Lower lobe of right lung (tissue), 2 donors: Measurements from ENCODE around the gene CXXC5. TPM values are rescaled to one million over a fixed set of nuclear protein-coding genes. Genes with fewer than 3 reads are reported as not detected.

Experiments used
- ATAC-seq, 2 donors: fragments of 200-7000 bp; cut with Tn5 transposase; one replicate each; pipeline ENCODE4 v1.9.1; 2020 to 2022; ENCODE audit warnings: mild to moderate bottlenecking in 2 of 2, moderate library complexity in 2 of 2
- DNase-seq: peaks from one replicate; pipeline ENCODE4 v3.0.0-alpha.2; 2020
- H3K27ac ChIP-seq: fragments of 200-600 bp; one replicate; pipeline ENCODE4 v1.8.0; 2022
- H3K27me3 ChIP-seq: fragments of 200-600 bp; one replicate; pipeline ENCODE4 v1.8.0; 2022; ENCODE audit warnings: low read depth
- H3K36me3 ChIP-seq: fragments of 200-600 bp; one replicate; pipeline ENCODE4 v1.8.0; 2022; ENCODE audit warnings: mild to moderate bottlenecking
- H3K4me1 ChIP-seq: fragments of 200-600 bp; one replicate; pipeline ENCODE4 v1.8.0; 2022
- H3K4me3 ChIP-seq: fragments of 200-600 bp; one replicate; pipeline ENCODE4 v1.8.0; 2022; ENCODE audit warnings: mild to moderate bottlenecking
- H3K9me3 ChIP-seq: fragments of 200-600 bp; one replicate; pipeline ENCODE4 v1.8.0; 2022
- intact Hi-C: fragments of 100-400 bp; cut with DNase I; formaldehyde crosslinking; loops from one replicate; pipeline ENCODE4 v1.11.0; 2022
- total RNA-seq: library from RNA; stranded (reverse); fragmentation: NEBNext Ultra II Directional; extraction: Animal tissue kit (Norgen Biotek cat#: 25700); gene quantifications from one replicate; pipeline ENCODE4 v1.2.1, GENCODE V29; 2021
- TF ChIP-seq, protein P1 (sequence below): fragments of 200-600 bp; IDR thresholded peaks from one replicate; pipeline ENCODE4 v1.8.0; 2022; ENCODE audit warnings: antibody characterized with exemption, mild to moderate bottlenecking
- donor health status: DM: no; HTN: yes; CAD: no; lungs with severe emphysema.

Gene CXXC5
- total RNA-seq, 1 donor from 2014 or later: 27.3 TPM

DNA sequence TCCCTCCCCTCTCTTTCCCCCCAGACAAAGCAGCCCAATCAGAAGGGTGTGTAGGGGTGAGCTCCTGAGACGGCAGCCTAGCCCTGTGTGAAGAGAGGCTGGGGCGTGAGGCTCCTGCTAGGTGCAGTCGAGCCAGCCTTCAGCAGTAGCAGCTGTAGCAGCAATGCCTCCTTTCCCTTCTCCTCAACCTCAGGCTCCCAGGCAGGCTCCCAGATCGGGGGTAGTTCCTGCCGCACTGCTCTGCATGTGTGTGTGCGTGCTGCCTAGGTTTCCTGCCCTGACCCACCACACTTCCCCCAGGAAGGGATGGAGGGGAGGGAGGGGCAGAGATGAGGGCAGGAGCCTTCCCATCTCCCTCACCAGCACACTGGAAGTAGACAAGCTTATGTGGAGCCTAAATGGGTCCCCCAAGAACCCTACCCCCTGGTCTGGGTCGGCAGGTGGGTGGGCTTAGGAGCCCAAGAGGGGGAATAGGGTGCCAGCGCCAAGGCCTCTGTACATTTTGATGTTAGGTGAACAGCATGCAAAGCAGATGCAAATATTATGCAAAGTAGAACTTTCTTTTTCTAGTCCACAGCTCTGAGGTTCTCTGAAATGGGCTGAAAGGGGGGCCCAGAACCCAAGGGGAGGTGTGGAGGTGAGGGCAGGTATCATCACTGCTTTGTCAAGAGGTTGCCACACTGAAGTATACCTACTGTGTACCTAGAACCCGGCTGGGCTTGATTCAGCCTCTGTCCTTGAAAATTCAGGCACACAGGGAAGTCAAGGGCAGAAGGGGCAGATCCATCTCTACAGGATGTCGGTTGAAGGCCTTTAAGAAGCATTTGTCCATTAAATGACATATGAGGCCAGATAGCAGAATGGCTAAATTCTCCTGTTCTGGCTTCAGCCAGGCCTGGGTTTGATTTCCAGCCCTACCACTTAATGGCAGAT lies 57.8 kb downstream of the CXXC5 start:
- TF ChIP-seq, protein P1, sequence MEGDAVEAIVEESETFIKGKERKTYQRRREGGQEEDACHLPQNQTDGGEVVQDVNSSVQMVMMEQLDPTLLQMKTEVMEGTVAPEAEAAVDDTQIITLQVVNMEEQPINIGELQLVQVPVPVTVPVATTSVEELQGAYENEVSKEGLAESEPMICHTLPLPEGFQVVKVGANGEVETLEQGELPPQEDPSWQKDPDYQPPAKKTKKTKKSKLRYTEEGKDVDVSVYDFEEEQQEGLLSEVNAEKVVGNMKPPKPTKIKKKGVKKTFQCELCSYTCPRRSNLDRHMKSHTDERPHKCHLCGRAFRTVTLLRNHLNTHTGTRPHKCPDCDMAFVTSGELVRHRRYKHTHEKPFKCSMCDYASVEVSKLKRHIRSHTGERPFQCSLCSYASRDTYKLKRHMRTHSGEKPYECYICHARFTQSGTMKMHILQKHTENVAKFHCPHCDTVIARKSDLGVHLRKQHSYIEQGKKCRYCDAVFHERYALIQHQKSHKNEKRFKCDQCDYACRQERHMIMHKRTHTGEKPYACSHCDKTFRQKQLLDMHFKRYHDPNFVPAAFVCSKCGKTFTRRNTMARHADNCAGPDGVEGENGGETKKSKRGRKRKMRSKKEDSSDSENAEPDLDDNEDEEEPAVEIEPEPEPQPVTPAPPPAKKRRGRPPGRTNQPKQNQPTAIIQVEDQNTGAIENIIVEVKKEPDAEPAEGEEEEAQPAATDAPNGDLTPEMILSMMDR: no peak
- Histone ChIP-seq H3K27me3 (peaks cover 15% of the 10 kb centered on the region), H3K27ac (no peak overlapping the region), H3K4me1 (peaks cover 25% of the 10 kb centered on the region), H3K9me3 (no peaks in the 10 kb centered on the region), H3K36me3 (no peaks in the 10 kb centered on the region), H3K4me3 (no peak overlapping the region)
- intact Hi-C loops: no loop called here
- no peak for DNase-seq
- ATAC-seq: no peak

DNA sequence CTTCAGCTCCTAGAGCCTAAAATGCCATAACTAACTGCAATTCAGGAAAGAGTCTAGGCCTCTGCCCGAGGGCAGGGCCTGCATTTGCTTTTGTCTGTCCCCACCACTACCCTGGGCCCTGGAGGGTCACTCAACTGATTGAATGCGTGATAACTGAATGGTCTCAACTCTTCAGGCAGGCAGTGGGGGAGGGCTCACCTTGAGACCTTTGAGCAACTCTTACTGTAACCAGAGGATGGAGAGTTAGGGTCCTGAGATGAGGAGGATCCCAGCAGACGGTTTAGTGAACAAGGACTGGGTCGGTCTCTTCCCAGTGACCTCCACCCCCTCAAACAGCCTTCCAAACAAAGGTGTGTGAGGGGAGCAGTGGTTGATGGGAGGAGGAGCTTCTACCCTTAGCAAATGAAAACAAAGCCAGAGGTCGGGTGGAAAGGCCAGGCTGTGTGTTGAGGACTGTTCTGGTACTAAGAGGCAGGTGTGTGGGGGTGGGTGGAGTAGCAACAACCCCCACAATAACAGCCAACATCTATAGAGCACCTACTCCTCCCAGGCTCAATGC lies 59.4 kb downstream of the CXXC5 start:
- H3K36me3 ChIP-seq: no peaks in the 10 kb centered on the region
- no peak for ATAC-seq
- no peak overlapping the region for H3K4me3 ChIP-seq
- H3K27ac ChIP-seq: no peak overlapping the region
- H3K27me3 ChIP-seq: peaks cover 31% of the 10 kb centered on the region
- intact Hi-C loops: no loop called here
- DNase-seq: no peak
- TF ChIP-seq, protein P1: no peak
- H3K9me3 ChIP-seq: no peaks in the 10 kb centered on the region
- peaks cover 36% of the 10 kb centered on the region for H3K4me1 ChIP-seq

DNA sequence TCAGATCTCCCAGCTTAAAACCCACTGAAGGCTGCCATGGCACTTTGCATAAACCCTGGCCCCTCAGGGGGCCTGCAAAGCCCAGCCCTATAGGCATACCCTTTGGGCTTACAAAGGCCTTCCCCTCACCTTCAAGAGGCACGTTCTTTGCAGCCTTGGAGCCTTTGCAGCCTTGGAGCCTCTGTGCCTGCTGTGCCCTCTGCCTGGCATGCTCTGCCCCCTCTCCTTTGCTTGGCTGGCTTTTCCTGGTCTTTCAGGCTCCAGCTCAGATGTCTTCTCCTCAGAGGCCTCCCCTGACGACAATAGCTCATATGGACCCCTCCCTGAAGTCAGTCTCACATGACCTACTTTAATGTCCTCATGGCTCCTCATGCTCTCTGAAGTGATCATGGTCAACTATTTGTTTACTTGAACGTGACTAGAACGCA lies 60.3 kb downstream of the CXXC5 start:
- H3K9me3 ChIP-seq: no peaks in the 10 kb centered on the region
- peaks cover 36% of the 10 kb centered on the region for H3K4me1 ChIP-seq
- ATAC-seq (no peak), DNase-seq (no peak)
- no peak overlapping the region for H3K27ac ChIP-seq
- TF ChIP-seq, protein P1: no peak
- no peak overlapping the region for H3K4me3 ChIP-seq
- H3K36me3 ChIP-seq: no peaks in the 10 kb centered on the region
- intact Hi-C loops: no loop called here
- peaks cover 31% of the 10 kb centered on the region for H3K27me3 ChIP-seq

DNA sequence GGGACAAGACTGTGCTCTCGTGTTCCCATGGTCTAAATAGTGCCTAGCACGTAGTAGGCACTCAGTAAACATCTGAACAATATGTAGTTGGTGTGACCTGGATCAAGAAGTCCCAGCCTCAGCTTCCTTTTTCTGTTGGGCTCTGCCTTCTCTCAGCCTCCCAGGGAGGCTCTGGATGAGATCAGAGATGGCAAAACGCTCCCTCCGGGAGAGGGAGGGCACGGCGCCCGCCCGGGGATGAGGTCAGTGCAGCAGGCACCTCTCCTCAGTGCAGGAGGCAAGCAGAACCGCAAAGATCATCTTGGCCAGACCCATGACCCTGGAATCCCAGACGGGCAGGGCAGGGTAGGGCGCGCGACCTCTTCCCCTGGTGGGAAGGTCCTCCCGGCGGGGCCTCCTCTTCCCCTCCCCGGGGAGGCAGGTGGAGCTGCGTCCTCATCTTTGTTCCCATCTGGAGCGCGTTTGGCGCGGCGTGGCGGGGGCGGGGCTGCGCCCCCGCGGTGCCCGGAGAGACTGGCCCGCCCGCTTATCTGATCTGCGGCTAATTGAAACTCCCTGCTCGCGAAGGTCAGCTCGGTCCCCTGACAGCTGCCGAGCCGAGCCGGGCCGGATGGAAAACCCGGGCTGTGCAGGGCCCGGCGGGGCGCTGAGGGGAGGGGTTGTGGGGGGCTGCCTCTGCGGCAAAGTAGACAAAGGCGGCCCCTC lies 60.9 kb downstream of the CXXC5 start:
- H3K27me3 ChIP-seq: peaks cover 31% of the 10 kb centered on the region
- peaks cover 36% of the 10 kb centered on the region for H3K4me1 ChIP-seq
- no peaks in the 10 kb centered on the region for H3K36me3 ChIP-seq
- no peaks in the 10 kb centered on the region for H3K9me3 ChIP-seq
- peak overlapping the region; percentile 58 for H3K27ac ChIP-seq
- ATAC-seq (peak; percentile 45 to 53), DNase-seq (peak; percentile 68)
- TF ChIP-seq, protein P1: no peak
- peak overlapping the region; percentile 56 for H3K4me3 ChIP-seq
- intact Hi-C loops: no loop called here

DNA sequence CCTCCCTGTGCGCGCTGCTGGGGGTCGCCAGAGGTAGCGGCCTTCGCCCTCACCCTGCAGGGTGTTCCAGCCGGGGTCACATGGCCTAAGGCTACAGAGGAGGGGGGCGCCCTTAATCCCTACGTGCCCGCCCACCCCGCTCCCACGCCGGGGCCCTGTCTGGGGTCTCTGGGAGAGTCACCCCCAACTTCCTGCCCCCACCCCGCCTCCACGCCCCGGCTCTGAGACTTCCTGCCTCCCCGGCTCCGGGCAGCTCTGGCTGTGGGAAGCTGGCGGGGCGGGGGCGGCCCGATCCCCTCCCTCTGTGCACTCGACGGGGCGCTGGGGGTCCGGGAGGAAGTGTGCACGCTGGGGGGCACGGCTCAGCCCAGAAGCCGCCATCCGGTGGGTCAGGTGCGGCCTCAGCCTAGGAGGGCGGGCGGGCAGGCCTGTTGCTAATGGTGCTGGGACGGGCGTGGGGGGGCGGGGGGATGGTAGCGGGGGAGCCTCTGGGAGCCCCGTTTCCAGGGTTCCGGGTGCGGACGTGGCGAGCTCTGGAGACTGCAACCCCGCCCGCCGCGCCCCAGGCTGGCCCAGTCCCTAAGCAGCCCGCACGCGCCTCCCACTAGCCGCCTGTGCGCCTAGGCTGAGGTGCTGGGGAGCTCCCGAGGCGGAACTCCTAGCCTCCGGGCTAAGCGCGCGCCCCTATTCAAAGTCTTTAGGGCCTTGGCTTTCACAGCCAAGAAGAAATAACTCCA lies 61.6 kb downstream of the CXXC5 start:
- intact Hi-C loops: no loop called here
- DNase-seq: peak; percentile 59

More for the DNA sequence above, 61.6 kb downstream of the CXXC5 start:
- H3K9me3 ChIP-seq: no peaks in the 10 kb centered on the region
- peak overlapping the region; percentile 58 for H3K27ac ChIP-seq
- peak; percentile 31 to 34 for ATAC-seq
- TF ChIP-seq, protein P1: no peak
- H3K4me3 ChIP-seq: peak overlapping the region; percentile 56
- peaks cover 36% of the 10 kb centered on the region for H3K4me1 ChIP-seq
- no peaks in the 10 kb centered on the region for H3K36me3 ChIP-seq
- peaks cover 31% of the 10 kb centered on the region for H3K27me3 ChIP-seq
